Measurements from ENCODE around the gene OSGEPL1.

The OSGEPL1 gene

DNA sequence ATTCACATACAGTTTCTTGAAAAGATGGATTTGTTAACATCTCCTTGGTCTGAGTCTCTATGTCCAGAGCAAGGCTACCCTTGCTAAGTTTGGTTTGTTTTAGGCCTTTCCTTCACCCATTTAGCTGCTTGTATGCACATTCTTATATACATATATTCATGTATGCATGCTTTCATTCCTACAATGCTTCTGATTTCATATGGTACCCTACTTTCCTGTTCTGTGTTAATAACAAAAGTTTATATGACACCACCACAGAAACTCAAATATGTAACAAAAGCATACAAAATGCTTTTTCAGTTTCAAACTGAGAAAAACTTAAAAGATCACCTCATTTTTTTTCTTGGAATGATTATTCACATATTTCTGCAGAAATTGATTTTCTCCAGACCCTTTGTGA, 39.4 kb downstream of the OSGEPL1 start:
- TF ChIP-seq FOXP2 (optimal IDR thresholded peaks at IDR 0.05; ENCODE audit: borderline replicate concordance, extremely low read depth, extremely low read length, insufficient read depth): no peak
- no peak for TF ChIP-seq SIN3A (IDR thresholded peaks at IDR 0.05; ENCODE audit: borderline replicate concordance, insufficient read depth, low read length)
- no peak for TF ChIP-seq TAF1 (IDR thresholded peaks at IDR 0.05; ENCODE audit: borderline replicate concordance, insufficient read depth, low read length)
- no peak for TF ChIP-seq POLR2AphosphoS5 (IDR thresholded peaks at IDR 0.05; ENCODE audit: low read depth, low read length)
- TF ChIP-seq, protein P1, sequence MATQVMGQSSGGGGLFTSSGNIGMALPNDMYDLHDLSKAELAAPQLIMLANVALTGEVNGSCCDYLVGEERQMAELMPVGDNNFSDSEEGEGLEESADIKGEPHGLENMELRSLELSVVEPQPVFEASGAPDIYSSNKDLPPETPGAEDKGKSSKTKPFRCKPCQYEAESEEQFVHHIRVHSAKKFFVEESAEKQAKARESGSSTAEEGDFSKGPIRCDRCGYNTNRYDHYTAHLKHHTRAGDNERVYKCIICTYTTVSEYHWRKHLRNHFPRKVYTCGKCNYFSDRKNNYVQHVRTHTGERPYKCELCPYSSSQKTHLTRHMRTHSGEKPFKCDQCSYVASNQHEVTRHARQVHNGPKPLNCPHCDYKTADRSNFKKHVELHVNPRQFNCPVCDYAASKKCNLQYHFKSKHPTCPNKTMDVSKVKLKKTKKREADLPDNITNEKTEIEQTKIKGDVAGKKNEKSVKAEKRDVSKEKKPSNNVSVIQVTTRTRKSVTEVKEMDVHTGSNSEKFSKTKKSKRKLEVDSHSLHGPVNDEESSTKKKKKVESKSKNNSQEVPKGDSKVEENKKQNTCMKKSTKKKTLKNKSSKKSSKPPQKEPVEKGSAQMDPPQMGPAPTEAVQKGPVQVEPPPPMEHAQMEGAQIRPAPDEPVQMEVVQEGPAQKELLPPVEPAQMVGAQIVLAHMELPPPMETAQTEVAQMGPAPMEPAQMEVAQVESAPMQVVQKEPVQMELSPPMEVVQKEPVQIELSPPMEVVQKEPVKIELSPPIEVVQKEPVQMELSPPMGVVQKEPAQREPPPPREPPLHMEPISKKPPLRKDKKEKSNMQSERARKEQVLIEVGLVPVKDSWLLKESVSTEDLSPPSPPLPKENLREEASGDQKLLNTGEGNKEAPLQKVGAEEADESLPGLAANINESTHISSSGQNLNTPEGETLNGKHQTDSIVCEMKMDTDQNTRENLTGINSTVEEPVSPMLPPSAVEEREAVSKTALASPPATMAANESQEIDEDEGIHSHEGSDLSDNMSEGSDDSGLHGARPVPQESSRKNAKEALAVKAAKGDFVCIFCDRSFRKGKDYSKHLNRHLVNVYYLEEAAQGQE (IDR thresholded peaks at IDR 0.05; ENCODE audit: insufficient read depth in 1 of 2, low read depth in 2 of 2, low read length in 2 of 2): no peak

DNA sequence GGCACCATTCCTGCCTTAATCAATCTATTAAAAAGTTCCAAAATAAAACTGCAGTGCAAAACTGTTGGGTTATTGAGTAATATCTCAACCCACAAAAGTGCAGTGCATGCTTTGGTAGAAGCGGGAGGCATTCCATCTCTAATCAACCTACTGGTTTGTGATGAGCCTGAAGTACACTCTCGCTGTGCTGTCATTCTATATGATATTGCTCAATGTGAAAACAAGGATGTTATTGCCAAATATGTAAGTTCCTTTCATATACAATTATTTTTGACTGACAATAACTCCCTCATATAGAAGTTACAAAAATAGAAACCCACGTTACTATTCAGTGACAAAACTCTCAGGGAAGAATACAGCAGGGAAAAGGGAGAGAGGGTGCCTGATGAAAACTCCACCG, 43.0 kb downstream of the OSGEPL1 start:
- TF ChIP-seq SIN3A (IDR thresholded peaks at IDR 0.05; ENCODE audit: borderline replicate concordance, insufficient read depth, low read length): no peak
- TF ChIP-seq, protein P1 (IDR thresholded peaks at IDR 0.05; ENCODE audit: insufficient read depth in 1 of 2, low read depth in 2 of 2, low read length in 2 of 2): no peak
- TF ChIP-seq FOXP2 (optimal IDR thresholded peaks at IDR 0.05; ENCODE audit: borderline replicate concordance, extremely low read depth, extremely low read length, insufficient read depth): no peak
- no peak for TF ChIP-seq TAF1 (IDR thresholded peaks at IDR 0.05; ENCODE audit: borderline replicate concordance, insufficient read depth, low read length)
- TF ChIP-seq POLR2AphosphoS5 (IDR thresholded peaks at IDR 0.05; ENCODE audit: low read depth, low read length): no peak

DNA sequence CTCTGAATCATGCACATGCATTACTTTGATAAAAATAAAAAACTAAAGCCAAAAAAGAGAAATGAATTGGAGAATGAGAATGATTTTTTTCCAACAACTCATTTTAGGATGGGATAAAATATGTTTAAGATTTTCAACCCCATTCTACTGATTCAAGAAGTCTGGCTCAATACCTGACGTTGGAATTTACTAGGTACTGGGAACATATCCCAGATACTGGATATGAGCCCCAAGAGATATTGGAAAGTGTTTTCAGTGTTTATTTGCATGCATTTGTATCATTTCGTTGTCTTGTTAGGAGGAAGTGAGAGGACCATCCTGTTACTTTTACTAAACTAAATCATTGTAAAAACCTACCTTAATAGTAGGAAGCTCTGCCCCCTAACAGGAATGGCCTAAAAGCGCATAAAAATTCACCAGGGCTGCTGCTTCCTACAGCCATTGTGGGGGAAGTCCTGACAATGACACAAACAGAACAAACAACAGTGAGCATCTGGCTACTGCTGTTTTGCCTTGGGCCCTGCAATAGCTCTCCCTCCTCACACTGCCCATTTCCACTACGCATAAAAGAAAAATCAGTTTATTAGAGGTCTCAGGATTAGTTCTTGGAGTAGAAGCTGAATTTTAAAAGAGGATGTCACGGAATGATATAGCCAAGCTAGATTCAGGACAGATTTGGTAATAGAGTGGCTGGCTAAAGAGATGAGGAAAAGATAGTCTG, 52.9 kb downstream of the OSGEPL1 start:
- no peak for TF ChIP-seq SIN3A (IDR thresholded peaks at IDR 0.05; ENCODE audit: borderline replicate concordance, insufficient read depth, low read length)
- TF ChIP-seq POLR2AphosphoS5 (IDR thresholded peaks at IDR 0.05; ENCODE audit: low read depth, low read length): no peak
- no peak for TF ChIP-seq FOXP2 (optimal IDR thresholded peaks at IDR 0.05; ENCODE audit: borderline replicate concordance, extremely low read depth, extremely low read length, insufficient read depth)
- no peak for TF ChIP-seq TAF1 (IDR thresholded peaks at IDR 0.05; ENCODE audit: borderline replicate concordance, insufficient read depth, low read length)
- TF ChIP-seq, protein P1 (IDR thresholded peaks at IDR 0.05; ENCODE audit: insufficient read depth in 1 of 2, low read depth in 2 of 2, low read length in 2 of 2): no peak

DNA sequence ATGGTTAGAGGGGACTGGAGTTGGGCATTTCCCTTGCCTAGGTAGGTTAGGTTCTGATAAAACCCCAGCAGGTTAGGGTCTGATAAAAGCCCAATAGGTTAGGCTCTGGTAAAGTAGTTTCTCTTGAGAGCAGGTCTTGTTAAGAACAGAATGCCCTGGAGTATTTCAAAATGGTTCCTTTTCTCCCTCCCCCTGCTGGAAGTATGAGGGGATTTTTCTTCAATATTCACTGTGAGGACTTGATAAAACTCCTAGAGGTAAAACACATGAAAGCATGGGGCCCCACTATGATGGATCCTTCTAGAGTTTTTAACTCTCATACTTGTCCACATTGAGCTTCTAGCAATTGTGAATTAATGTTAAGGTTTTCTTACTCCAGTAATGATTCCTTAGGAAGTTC, 60.5 kb downstream of the OSGEPL1 start:
- TF ChIP-seq SIN3A (IDR thresholded peaks at IDR 0.05; ENCODE audit: borderline replicate concordance, insufficient read depth, low read length): no peak
- TF ChIP-seq, protein P1 (IDR thresholded peaks at IDR 0.05; ENCODE audit: insufficient read depth in 1 of 2, low read depth in 2 of 2, low read length in 2 of 2): no peak
- no peak for TF ChIP-seq TAF1 (IDR thresholded peaks at IDR 0.05; ENCODE audit: borderline replicate concordance, insufficient read depth, low read length)
- no peak for TF ChIP-seq POLR2AphosphoS5 (IDR thresholded peaks at IDR 0.05; ENCODE audit: low read depth, low read length)
- TF ChIP-seq FOXP2 (optimal IDR thresholded peaks at IDR 0.05; ENCODE audit: borderline replicate concordance, extremely low read depth, extremely low read length, insufficient read depth): no peak

All from PFSK-1 (cell line).